ENCODE measurements around the gene EFTUD2. TPM values are rescaled to one million over a fixed set of nuclear protein-coding genes. Genes with fewer than 3 reads are reported as not detected.

Gene EFTUD2
- total RNA-seq, 2 donors from 2014 or later = 35.2 to 117 TPM

GRCh38 chr17:44917456-44917855 lies 18.2 kb upstream of the EFTUD2 start:
- Histone ChIP-seq H3K4me3 (no peak overlapping the region), H3K36me3 (no peaks in the 10 kb centered on the region), H3K9me3 (no peaks in the 10 kb centered on the region), H3K27me3 (replicated peaks; ENCODE audit: insufficient read depth) (no peaks in the 10 kb centered on the region), H3K27ac (peak overlapping the region; percentile 67 to 81), H3K4me1 (ENCODE audit: control insufficient read depth in 1 of 2, low read depth in 2 of 2) (peaks cover 13 to 42% of the 10 kb centered on the region in 2 donors)
- DNase-seq (ENCODE audit: low spot score) (no peak), ATAC-seq (ENCODE audit: insufficient number of reproducible peaks, low FRiP score, low read depth) (no peak)
- no peak for TF ChIP-seq CTCF (IDR thresholded peaks at IDR 0.05)

GRCh38 chr17:44916781-44917241 lies 17.6 kb upstream of the EFTUD2 start:
- Histone ChIP-seq H3K27me3 (replicated peaks; ENCODE audit: insufficient read depth) (no peaks in the 10 kb centered on the region), H3K4me1 (ENCODE audit: control insufficient read depth in 1 of 2, low read depth in 2 of 2) (peaks cover 13 to 42% of the 10 kb centered on the region in 2 donors), H3K36me3 (no peaks in the 10 kb centered on the region), H3K9me3 (no peaks in the 10 kb centered on the region), H3K4me3 (no peak overlapping the region), H3K27ac (peak overlapping the region; percentile 75 to 81)
- no peak for TF ChIP-seq CTCF (IDR thresholded peaks at IDR 0.05)
- ATAC-seq (ENCODE audit: insufficient number of reproducible peaks, low FRiP score, low read depth) (peak; percentile 48), DNase-seq (ENCODE audit: low spot score) (peak; percentile 19)

GRCh38 chr17:44915862-44916780 lies 16.9 kb upstream of the EFTUD2 start:
- Histone ChIP-seq H3K4me3 (no peak overlapping the region), H3K27ac (peak overlapping the region; percentile 75 to 81), H3K27me3 (replicated peaks; ENCODE audit: insufficient read depth) (no peaks in the 10 kb centered on the region), H3K9me3 (no peaks in the 10 kb centered on the region), H3K36me3 (no peaks in the 10 kb centered on the region), H3K4me1 (ENCODE audit: control insufficient read depth in 1 of 2, low read depth in 2 of 2) (peaks cover 13 to 47% of the 10 kb centered on the region in 2 donors)
- TF ChIP-seq CTCF (IDR thresholded peaks at IDR 0.05) = no peak
- no peak for DNase-seq (ENCODE audit: low spot score)
- no peak for ATAC-seq (ENCODE audit: insufficient number of reproducible peaks, low FRiP score, low read depth)

DNA sequence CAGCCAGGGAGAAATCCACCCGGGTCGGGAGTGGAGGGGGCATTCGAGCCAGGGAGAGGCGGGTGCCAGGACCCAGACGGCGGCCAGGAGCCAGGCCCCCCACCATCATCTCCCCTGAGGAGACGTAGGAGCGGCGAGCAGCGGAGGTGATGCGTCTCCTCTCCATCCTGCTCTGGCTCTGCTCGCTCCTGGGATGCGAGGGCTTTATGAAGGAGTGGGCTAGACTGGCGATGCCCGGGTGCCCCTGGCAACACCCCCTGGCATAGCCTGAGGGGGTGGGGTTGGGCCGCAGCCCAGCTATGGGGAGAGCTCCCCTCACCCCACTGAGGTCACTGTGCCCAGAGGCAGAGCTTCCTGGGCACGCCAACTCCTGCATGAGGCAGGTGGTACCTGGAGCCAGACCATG lies 16.1 kb upstream of the EFTUD2 start, which contains the start of gene GFAP:
GFAP (minus strand) TSS at position 180 of the 406 bp plus-strand sequence; CDS start at position 166, 14 bp downstream.
- peaks cover 13 to 45% of the 10 kb centered on the region in 2 donors for H3K4me1 ChIP-seq (ENCODE audit: control insufficient read depth in 1 of 2, low read depth in 2 of 2)
- H3K27ac ChIP-seq = peak within 1 kb of the TSS; percentile 75 to 81
- peak within 1 kb of the TSS; percentile 17 for H3K4me3 ChIP-seq
- no peaks in the 10 kb centered on the region for H3K9me3 ChIP-seq
- H3K36me3 ChIP-seq = no peaks in the 10 kb centered on the region
- DNase-seq (ENCODE audit: low spot score) (no peak), ATAC-seq (ENCODE audit: insufficient number of reproducible peaks, low FRiP score, low read depth) (no peak)
- H3K27me3 ChIP-seq (replicated peaks; ENCODE audit: insufficient read depth) = no peaks in the 10 kb centered on the region
- no peak for TF ChIP-seq CTCF (IDR thresholded peaks at IDR 0.05)

DNA sequence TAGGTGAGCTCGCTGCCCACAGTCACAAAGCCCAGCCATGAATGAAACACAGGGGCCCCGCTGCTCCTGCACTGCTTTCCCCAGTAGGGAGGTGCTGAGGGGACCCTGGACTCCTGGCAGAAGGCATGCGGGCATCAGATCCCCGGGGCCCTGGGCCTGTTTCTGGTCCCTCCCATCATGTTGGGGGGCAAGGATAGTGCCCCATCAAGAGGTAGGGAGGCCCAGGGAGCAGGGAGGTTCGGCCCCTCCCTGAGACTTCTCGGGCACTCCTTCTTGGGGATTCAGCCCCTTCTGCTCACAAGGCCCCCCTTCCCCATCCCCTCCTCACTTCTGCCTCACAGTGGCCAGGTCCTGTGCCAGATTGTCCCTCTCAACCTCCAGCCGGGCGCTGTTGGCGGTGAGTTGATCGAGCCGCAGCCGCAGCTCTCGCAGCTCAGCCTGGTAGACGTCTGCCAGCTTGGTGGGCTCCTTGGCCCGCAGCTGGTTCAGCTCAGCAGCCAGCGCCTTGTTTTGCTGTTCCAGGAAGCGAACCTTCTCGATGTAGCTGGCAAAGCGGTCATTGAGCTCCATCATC lies 15.5 kb upstream of the EFTUD2 start:
- Histone ChIP-seq H3K36me3 (no peaks in the 10 kb centered on the region), H3K27ac (peak overlapping the region in 1 of 2 donors; percentile 75), H3K9me3 (no peaks in the 10 kb centered on the region), H3K4me1 (ENCODE audit: control insufficient read depth in 1 of 2, low read depth in 2 of 2) (peaks cover 13 to 42% of the 10 kb centered on the region in 2 donors), H3K27me3 (replicated peaks; ENCODE audit: insufficient read depth) (no peaks in the 10 kb centered on the region), H3K4me3 (peak overlapping the region; percentile 17)
- DNase-seq (ENCODE audit: low spot score) (no peak), ATAC-seq (ENCODE audit: insufficient number of reproducible peaks, low FRiP score, low read depth) (no peak)
- no peak for TF ChIP-seq CTCF (IDR thresholded peaks at IDR 0.05)
